ENCODE data around the gene NSD2.

DNA sequence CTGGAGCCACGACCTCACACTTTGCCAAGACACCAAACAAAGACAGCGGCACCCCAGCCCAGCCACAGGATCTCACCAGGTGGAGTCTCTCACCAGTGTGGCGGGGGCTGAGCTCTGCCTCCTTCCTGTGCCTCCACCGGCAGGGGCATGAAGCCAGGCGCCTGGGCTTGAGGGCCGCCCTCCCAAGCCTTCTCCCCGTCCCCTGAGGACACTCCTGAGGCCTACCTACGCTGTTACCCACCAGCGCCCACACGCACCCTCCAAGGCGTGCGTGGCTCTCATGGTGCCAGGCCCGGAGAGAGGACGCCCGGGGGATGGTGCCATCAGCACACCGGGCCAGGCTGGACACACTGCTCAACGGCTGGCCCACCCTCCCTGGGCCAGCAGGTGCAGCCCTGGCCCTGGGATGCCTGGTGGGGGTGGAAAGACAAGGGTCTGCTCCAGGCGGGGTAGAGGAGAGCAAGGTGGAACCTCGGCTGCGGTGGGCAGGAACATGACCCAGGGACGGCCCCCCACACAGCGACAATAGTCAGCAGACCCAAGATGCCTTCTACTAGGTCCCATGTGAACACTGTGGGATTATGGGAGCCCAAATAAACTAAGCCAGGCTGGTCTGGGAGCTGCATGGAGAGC, 115.5 kb downstream of the NSD2 start:
- TF ChIP-seq CTCF (IDR thresholded peaks at IDR 0.05; ENCODE audit: poor library complexity) (no peak), EZH2phosphoT487 (IDR thresholded peaks at IDR 0.05; ENCODE audit: low read depth, severe bottlenecking, unreplicated experiment) (no peak), EZH2 (IDR thresholded peaks at IDR 0.05; ENCODE audit: borderline replicate concordance) (no peak)
